ENCODE results near the gene ANO1.

ANO1 gene

DNA sequence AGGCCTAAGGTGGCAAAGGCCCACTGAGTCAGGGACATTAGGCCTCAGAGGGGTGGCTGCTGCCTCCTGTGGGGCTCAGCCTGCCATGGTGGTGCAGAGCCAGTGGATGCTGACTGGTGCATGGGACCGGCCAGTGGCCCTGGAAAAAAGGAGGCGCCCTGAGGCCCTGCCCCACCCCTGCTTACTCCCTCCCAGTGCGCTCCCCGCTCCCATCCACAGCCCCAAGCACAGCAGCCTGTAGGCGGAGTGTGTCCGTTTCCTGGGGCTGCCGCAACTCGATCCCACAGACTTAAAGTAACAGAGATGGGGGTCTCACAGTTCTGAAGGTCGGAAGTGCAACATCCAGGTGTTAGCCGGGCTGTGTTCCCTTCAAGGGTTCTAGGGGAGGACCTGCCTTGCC lies 86.6 kb downstream of the ANO1 start:
- DNase-seq (ENCODE audit: low read depth): no peak

GRCh38 chr11:70167120-70167519 lies 89.0 kb downstream of the ANO1 start:
- no peak for DNase-seq (ENCODE audit: low read depth)

- DNase-seq (ENCODE audit: low read depth): no peak
These were observed 89.7 kb downstream of the ANO1 start for GRCh38 chr11:70167723-70168404.

GRCh38 chr11:70168405-70168754 lies 90.3 kb downstream of the ANO1 start:
- DNase-seq (ENCODE audit: low read depth): no peak

DNA sequence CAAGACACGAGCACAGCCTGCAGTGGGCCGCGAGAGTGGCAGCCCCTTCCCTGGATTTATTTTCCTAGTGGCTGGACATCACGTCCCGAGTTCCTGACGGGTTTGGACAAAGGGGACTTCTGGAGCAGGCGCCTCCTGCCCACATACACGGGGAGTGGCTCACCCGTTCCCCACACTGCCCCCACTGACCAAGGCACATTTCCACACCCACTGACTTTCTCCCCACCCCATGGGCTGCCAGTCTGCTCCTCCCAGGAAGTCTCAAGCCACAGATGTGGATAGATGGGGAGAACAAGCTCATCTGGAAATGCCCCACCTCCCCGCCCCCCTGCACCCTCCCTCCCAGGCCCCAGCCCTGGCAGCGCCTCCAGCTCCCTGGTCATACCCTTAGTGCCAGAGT lies 91.0 kb downstream of the ANO1 start:
- no peak for DNase-seq (ENCODE audit: low read depth)

DNA sequence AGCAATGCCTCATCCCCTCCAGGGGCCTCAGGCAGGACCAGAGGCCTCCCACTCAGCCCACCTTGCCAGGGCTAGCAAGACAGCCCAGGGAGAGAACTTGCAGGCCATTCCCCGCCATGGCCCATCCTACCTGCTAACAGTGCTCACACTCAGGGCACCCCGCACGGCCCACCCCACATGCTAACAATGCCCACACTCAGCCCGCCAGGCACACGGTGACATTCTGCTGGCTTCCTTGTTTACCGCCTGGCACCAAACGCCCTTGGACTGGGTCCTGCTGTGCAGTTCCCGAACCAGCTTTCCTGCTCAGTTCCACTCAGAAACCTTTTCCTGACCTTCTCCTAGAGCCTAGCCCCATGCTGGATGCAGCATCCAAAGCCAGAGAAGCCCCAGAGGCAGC lies 91.5 kb downstream of the ANO1 start:
- DNase-seq (ENCODE audit: low read depth): no peak

DNA sequence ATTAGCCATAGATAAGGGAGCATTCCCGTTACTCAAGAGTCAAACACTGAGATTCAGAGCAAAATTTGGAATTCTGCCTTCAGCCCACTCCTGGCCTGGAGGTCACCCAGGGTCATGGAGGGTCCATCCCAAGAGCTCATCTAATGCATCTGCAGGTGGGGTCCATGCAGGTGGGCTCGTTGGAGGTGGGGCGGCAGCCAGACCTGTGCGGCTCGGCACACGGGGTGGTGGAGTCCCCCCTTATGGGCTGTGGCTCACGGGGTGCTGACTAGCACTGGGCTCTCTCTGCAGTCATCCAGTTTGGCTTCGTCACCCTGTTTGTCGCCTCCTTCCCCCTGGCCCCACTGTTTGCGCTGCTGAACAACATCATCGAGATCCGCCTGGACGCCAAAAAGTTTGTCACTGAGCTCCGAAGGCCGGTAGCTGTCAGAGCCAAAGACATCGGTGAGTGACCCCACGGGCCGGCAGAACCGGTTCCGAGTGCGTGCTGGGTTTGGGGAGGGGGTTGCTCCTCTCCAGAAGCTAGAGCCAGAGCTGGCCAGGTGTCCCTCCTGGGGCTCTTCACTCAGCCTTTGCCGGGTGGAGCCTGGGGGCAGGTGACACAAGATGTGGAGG lies 92.6 kb downstream of the ANO1 start:
- no peak for DNase-seq (ENCODE audit: low read depth)

DNA sequence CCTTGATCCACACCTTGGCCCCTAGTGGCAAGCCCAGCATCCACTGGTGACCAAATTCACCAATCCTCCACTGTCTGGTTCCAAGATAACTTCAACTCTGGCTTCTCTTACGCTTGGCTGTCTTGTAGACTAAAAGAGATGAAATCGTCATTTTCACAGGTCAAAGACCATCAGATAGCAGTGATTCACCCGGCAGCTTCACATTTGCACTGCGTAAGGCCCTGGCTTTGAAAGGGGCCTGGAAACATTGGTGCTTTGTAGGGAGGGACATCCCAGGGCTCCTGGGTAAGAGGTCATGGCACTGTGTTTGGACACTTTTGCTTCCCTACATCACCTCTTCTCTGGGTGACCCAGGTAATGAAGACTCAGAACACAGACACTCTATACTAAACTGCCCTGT lies 94.9 kb downstream of the ANO1 start:
- DNase-seq (ENCODE audit: low read depth): no peak

DNA sequence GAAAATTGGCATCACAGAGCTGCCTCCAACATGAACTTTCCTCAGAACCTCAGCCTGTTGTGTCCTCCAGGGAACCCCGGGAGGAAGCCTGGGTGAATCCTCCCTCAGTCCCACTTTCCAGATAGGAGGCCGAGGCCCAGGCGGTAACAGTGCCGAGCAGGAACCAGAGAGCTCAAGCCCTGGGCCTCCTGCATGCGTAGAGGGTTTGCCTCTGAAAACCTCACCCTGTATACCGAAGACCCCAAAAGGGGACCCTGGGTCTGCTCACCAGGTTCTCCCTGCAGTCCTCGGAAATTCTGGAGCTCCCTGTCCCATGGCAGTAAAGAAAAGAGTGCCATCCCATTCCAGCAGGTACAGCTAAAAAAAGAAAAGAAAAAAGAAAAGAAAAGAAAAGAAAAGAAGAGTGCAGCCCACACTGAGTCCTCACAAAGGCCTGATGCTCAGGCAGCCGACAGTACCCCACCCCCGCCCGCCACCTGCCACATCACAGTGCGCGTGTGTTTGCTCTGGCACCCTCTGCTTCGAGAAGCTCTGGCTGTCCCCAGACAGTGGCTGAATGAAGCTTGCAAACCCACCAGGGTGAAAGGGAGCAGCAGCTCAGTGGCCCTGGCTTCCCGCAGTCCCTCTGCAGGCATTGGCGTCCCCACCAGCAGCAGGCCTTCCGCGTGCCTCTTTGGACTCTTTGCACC lies 96.6 kb downstream of the ANO1 start:
- DNase-seq (ENCODE audit: low read depth): no peak

GRCh38 chr11:70175236-70175698 lies 97.2 kb downstream of the ANO1 start:
- DNase-seq (ENCODE audit: low read depth): no peak

GRCh38 chr11:70176940-70177689 lies 99.0 kb downstream of the ANO1 start:
- peak; percentile 18 for DNase-seq (ENCODE audit: low read depth)

GRCh38 chr11:70180906-70181305 lies 102.8 kb downstream of the ANO1 start:
- DNase-seq (ENCODE audit: low read depth): no peak

- DNase-seq (ENCODE audit: low read depth): no peak
These were observed 104.1 kb downstream of the ANO1 start for GRCh38 chr11:70182266-70182665.

DNA sequence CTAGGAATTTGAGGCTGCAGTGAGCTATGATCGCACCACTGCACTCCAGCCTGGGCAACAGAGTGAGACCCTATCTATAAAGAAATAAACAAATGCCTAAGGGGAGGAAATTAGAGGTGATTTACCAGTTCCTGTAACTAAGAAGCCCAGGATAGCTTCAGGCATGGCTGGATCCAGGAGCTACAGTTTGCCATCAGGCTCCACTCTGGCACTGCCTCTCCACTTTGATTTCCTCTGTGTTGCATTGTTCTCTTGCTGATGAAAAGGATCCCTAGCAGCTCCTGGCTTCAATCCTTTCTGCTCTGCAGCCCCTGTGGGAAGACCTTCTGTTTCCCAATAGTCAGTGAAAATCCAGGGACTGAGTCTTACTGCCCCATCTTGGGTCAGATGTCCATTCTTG lies 104.9 kb downstream of the ANO1 start:
- DNase-seq (ENCODE audit: low read depth): no peak

DNA sequence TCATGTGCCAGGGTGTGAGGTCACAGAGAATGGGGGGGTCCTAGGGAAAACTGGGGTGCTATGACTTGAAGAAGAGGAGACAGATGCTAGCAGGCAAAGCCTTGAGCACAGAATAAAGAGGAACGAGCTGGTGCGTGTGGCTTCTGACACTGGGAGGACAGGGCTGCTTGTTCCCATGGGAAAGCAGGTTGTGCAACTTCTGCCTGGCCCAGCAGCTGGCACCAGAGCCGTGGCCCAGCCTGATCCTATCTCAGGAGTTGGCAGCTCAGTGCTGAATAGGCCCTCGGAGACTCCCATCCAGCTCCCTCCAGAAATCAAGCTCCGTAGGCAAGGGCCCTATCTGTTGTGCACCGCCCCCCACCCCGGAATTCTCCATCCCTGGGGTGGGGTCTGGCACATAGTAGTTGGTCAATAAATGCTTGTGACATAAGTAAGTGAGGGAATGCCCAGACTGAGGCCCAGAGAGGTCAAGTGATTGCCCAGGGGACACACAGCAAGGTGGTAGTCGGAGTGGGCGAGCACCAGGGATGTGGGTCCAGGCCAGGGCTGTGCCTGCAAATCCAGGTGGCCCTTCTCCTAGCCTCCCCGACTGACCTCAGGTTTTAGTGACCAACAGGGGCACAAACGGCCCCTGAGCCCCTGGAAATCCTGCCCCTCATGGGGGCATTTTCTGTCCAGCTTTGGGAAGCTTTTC lies 105.5 kb downstream of the ANO1 start:
- DNase-seq (ENCODE audit: low read depth): no peak

GRCh38 chr11:70184396-70184795 lies 106.3 kb downstream of the ANO1 start:
- DNase-seq (ENCODE audit: low read depth): no peak

DNA sequence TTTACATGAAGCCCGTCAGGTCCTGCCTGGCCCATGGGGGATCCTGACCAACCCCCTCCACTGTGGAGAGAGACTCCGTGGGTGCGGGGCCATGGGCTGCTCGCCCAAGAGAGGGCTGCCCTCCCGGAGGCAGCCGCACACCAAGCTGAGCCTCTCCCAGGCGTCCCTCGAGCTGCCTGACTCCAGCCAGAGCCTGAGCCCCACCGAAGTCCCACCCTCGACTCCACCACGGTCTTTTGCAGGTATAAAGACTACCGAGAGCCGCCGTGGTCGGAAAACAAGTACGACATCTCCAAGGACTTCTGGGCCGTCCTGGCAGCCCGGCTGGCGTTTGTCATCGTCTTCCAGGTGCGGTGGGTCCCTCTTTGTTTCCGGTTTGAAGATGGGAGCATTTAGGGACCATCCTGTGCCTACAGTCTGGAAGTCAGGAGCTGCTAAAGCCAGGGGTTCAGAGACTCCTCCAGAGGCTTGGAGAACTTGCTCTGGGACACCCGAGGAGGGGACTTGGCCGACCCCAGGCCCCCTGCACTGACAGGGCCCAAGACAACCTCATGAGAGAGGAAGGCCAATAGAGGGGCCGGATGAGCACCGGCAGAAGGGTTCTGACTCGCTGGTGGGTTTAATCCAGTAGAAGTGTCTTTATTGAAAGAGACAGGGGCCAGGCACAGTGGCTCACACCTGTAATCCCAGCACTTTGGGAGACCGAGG lies 107.4 kb downstream of the ANO1 start:
- no peak for DNase-seq (ENCODE audit: low read depth)

DNA sequence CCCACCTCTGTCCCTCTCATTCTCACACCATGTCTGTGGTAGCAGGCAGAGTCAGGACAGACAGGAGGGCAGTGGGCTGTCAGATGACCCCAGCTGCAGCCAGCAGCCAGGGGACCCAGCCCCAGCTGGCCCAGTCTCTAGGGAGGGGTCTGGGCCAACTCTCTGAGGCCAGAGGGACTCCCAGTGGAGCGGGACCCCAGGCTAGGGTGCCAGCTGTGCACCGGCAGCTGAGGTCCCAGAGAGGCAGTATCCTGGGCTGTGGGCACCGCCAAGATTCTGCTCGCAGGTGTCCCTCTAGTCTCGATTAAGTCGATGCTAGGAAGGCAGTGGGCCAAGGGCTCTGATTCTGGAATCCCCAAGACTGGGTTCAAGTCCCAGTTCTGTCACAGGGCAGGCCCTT lies 108.3 kb downstream of the ANO1 start:
- no peak for DNase-seq (ENCODE audit: low read depth)

GRCh38 chr11:70186936-70187335 lies 108.8 kb downstream of the ANO1 start:
- no peak for DNase-seq (ENCODE audit: low read depth)

GRCh38 chr11:70187771-70188170 lies 109.7 kb downstream of the ANO1 start:
- DNase-seq (ENCODE audit: low read depth): no peak

DNA sequence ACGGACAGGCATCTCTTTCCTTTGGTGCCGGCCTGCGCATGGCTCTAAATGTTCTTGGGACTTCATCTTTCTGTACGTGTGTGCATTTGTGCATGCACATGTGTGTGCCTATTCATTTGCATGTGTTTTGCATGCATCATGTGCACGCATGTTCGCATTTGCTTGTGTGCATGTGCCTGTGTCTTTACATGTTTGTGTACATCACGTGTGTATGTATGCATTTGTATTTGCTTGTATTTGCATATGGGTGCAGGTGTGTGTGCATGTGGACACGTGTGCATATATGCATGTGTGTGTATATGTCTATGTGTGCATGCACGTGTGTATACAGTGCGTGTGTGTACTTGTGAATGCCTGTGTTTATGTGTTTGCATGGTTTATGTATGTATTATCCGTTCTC lies 111.5 kb downstream of the ANO1 start:
- no peak for DNase-seq (ENCODE audit: low read depth)
